ENCODE data around the gene PATZ1. TPM values are rescaled to one million over a fixed set of nuclear protein-coding genes. Genes with fewer than 3 reads are reported as not detected.
"Not testable (repeated sequence)": the region's sequence is repeated elsewhere in the genome, so short reads cannot be mapped to it uniquely, and the experiment has no call there.

The PATZ1 gene
- total RNA-seq, 1 experiment from 2014 or later = 18.6 TPM

DNA sequence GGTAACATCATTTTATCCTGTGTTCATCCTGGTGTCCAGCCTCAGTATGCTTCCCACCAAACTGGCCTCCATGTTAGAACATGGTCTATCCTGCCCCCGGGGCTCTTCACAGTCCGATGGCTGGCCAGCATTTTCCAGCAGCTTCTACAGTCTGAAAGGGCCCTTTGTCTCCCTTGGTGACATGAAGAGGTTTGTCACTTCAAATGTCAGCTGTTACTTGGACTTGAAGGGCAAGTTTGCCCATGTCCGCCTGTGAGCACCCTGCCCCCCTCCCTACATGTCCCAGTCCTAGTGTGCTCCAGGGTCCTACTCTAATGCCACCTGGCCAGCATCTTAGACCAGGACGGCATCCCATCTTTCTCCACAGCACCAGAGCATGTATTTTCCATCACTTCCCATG, 24.7 kb downstream of the PATZ1 start:
- ChIA-PET CTCF (interaction anchor here (1.2 kb wide), 1 partner anchor 8 kb away, joined by 4 read pairs; no protein-coding TSS in a partner anchor), POLR2A (no interaction called here)
- no peak for TF ChIP-seq SIN3A (IDR thresholded peaks at IDR 0.05; ENCODE audit: borderline replicate concordance, insufficient read depth, low read depth, low read length)
- TF ChIP-seq, protein P1, sequence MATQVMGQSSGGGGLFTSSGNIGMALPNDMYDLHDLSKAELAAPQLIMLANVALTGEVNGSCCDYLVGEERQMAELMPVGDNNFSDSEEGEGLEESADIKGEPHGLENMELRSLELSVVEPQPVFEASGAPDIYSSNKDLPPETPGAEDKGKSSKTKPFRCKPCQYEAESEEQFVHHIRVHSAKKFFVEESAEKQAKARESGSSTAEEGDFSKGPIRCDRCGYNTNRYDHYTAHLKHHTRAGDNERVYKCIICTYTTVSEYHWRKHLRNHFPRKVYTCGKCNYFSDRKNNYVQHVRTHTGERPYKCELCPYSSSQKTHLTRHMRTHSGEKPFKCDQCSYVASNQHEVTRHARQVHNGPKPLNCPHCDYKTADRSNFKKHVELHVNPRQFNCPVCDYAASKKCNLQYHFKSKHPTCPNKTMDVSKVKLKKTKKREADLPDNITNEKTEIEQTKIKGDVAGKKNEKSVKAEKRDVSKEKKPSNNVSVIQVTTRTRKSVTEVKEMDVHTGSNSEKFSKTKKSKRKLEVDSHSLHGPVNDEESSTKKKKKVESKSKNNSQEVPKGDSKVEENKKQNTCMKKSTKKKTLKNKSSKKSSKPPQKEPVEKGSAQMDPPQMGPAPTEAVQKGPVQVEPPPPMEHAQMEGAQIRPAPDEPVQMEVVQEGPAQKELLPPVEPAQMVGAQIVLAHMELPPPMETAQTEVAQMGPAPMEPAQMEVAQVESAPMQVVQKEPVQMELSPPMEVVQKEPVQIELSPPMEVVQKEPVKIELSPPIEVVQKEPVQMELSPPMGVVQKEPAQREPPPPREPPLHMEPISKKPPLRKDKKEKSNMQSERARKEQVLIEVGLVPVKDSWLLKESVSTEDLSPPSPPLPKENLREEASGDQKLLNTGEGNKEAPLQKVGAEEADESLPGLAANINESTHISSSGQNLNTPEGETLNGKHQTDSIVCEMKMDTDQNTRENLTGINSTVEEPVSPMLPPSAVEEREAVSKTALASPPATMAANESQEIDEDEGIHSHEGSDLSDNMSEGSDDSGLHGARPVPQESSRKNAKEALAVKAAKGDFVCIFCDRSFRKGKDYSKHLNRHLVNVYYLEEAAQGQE (IDR thresholded peaks at IDR 0.05; ENCODE audit: insufficient read depth in 1 of 2, low read depth in 2 of 2, low read length in 1 of 2) = no peak
- TF ChIP-seq POLR2AphosphoS5 (IDR thresholded peaks at IDR 0.05; ENCODE audit: low read depth, low read length) = no peak
- TF ChIP-seq, protein P2, sequence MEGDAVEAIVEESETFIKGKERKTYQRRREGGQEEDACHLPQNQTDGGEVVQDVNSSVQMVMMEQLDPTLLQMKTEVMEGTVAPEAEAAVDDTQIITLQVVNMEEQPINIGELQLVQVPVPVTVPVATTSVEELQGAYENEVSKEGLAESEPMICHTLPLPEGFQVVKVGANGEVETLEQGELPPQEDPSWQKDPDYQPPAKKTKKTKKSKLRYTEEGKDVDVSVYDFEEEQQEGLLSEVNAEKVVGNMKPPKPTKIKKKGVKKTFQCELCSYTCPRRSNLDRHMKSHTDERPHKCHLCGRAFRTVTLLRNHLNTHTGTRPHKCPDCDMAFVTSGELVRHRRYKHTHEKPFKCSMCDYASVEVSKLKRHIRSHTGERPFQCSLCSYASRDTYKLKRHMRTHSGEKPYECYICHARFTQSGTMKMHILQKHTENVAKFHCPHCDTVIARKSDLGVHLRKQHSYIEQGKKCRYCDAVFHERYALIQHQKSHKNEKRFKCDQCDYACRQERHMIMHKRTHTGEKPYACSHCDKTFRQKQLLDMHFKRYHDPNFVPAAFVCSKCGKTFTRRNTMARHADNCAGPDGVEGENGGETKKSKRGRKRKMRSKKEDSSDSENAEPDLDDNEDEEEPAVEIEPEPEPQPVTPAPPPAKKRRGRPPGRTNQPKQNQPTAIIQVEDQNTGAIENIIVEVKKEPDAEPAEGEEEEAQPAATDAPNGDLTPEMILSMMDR (IDR thresholded peaks at IDR 0.05) = no peak
- TF ChIP-seq TCF7L2 (IDR thresholded peaks at IDR 0.05; ENCODE audit: low read depth, low read length) = no peak
- H3K27me3 ChIP-seq (ENCODE audit: control insufficient read depth, insufficient read depth, low read length) = no peaks in the 10 kb centered on the region
- no peak overlapping the region for H3K4me3 ChIP-seq (ENCODE audit: low read depth in 2 of 2, low read length in 2 of 2)
- no peaks in the 10 kb centered on the region for H3K36me3 ChIP-seq (ENCODE audit: control insufficient read depth, insufficient read depth, low read length)
- BruUV-seq (replicated peaks) = no TSS peak
- intact Hi-C loops (cut with micrococcal nuclease; ENCODE audit: unreplicated experiment) (no loop called here), in situ Hi-C loops (cut with HindIII; ENCODE audit: low pct_unique_long_range_greater_than_20kb, low sequenced_read_pairs) (no loop called here)
- H3K9me3 ChIP-seq (ENCODE audit: control insufficient read depth, insufficient read depth, low read depth, low read length) = no peaks in the 10 kb centered on the region
- no peak overlapping the region for H3K27ac ChIP-seq (ENCODE audit: low read length)
- ATAC-seq = no peak
- no peaks in the 10 kb centered on the region for H3K4me1 ChIP-seq (ENCODE audit: control insufficient read depth, insufficient read depth, low read length)
- DNase-seq (ENCODE audit: low read depth, low spot score) = no peak

DNA sequence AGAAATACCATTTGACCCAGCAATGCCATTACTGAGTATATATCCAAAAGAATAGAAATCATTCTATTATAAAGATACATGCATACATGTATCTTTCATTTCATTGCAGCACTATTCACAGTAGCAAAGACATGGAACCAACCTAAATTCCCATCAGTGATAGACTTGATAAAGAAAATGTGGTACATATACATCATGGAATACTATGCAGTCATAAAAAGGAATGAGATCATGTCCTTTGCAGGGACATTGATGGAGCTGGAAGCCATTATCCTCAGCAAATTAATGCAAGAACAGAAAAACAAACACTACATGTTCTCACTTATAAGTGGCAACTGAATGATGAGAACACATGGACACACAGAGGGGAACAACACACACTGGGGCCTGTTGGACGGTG, 31.9 kb downstream of the PATZ1 start:
- H3K27me3 ChIP-seq (ENCODE audit: control insufficient read depth, insufficient read depth, low read length); in situ Hi-C loops (cut with HindIII; ENCODE audit: low pct_unique_long_range_greater_than_20kb, low sequenced_read_pairs); POLR2A ChIA-PET; H3K9me3 ChIP-seq (ENCODE audit: control insufficient read depth, insufficient read depth, low read depth, low read length); intact Hi-C loops (cut with micrococcal nuclease; ENCODE audit: unreplicated experiment); ATAC-seq; CTCF ChIA-PET; BruUV-seq (replicated peaks); H3K27ac ChIP-seq (ENCODE audit: low read length); H3K36me3 ChIP-seq (ENCODE audit: control insufficient read depth, insufficient read depth, low read length); DNase-seq (ENCODE audit: low read depth, low spot score); H3K4me1 ChIP-seq (ENCODE audit: control insufficient read depth, insufficient read depth, low read length); H3K4me3 ChIP-seq (ENCODE audit: low read depth in 2 of 2, low read length in 2 of 2): not testable (repeated sequence)

DNA sequence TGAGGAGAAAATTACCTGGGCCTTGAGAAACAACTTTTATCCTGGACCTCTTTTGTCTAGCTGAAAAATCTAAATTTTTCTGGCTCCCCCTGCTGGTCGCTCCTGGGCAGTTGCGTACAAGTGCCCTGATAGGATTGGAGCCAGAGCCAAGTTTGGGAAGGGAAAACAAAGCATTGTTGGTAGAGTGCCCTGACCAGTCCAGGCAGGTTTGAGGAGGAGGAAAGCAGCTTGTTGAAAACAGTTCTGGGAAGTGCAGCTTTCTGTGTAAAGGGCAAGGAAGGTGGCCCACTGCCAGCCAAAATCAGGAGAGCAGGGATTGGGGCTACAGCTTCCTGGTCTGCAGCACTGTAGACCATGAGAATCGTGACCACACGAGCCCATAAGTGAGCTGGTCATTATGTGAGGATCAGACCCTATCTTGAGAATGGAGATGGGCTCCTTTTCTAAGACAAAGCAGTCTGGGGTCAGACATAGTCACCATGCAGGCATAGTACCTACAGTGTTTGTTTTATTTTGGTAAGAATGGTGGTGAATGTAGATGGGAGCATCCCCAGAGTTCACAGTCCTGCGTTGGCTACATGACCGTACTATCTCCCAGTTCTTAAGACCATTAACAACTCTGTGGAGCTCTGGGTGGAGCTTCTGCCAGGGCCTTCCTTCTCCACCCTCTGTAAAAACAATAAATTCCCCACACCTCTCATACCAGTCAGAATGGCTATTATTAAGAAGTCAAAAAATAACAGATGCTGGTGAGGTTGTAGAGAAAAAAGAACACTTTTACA, 32.6 kb downstream of the PATZ1 start:
- H3K9me3 ChIP-seq (ENCODE audit: control insufficient read depth, insufficient read depth, low read depth, low read length) = no peaks in the 10 kb centered on the region
- H3K36me3 ChIP-seq (ENCODE audit: control insufficient read depth, insufficient read depth, low read length) = no peaks in the 10 kb centered on the region
- no peaks in the 10 kb centered on the region for H3K27me3 ChIP-seq (ENCODE audit: control insufficient read depth, insufficient read depth, low read length)
- no TSS peak for BruUV-seq (replicated peaks)
- CTCF ChIA-PET = interaction anchor here (0.8 to 1.2 kb wide), 4 partner anchors 9 to 21 kb away, joined by 3 to 4 read pairs (median 3); partner anchors contain the start of gene PIK3IP1
- ATAC-seq (peak; percentile 83), DNase-seq (ENCODE audit: low read depth, low spot score) (no peak)
- POLR2A ChIA-PET = interaction anchor here (0.6 kb wide), 1 partner anchor 163 kb away, joined by 3 read pairs; no protein-coding TSS in a partner anchor
- in situ Hi-C loops (cut with HindIII; ENCODE audit: low pct_unique_long_range_greater_than_20kb, low sequenced_read_pairs) = no loop called here
- intact Hi-C loops (cut with micrococcal nuclease; ENCODE audit: unreplicated experiment) = no loop called here
- TF ChIP-seq SIN3A (IDR thresholded peaks at IDR 0.05; ENCODE audit: borderline replicate concordance, insufficient read depth, low read depth, low read length) = no peak
- no peak for TF ChIP-seq POLR2AphosphoS5 (IDR thresholded peaks at IDR 0.05; ENCODE audit: low read depth, low read length)
- TF ChIP-seq, protein P2 (IDR thresholded peaks at IDR 0.05) = peak; percentile 89
- TF ChIP-seq, protein P1 (IDR thresholded peaks at IDR 0.05; ENCODE audit: insufficient read depth in 1 of 2, low read depth in 2 of 2, low read length in 1 of 2) = no peak
- H3K4me1 ChIP-seq (ENCODE audit: control insufficient read depth, insufficient read depth, low read length) = no peaks in the 10 kb centered on the region
- no peak overlapping the region for H3K27ac ChIP-seq (ENCODE audit: low read length)
- H3K4me3 ChIP-seq (ENCODE audit: low read depth in 2 of 2, low read length in 2 of 2) = no peak overlapping the region

Measured in Panc1 (cell line).